ENCODE measurements around the gene SIN3A. TPM values are rescaled to one million over a fixed set of nuclear protein-coding genes. Genes with fewer than 3 reads are reported as not detected.

The SIN3A gene
- total RNA-seq, 1 experiment from 2014 or later: 91.4 TPM

- H3K27me3 Mint-ChIP-seq (ENCODE audit: unreplicated experiment): no peaks in the 10 kb centered on the region
- no peak overlapping the region for H3K27ac Mint-ChIP-seq (ENCODE audit: unreplicated experiment)
- H3K4me1 Mint-ChIP-seq (ENCODE audit: low read depth, unreplicated experiment): no peaks in the 10 kb centered on the region
- peaks cover 52% of the 10 kb centered on the region for H3K36me3 Mint-ChIP-seq (ENCODE audit: insufficient read depth, unreplicated experiment)
- DNase-seq: no peak
- no peaks in the 10 kb centered on the region for H3K9me3 Mint-ChIP-seq (ENCODE audit: low read depth, unreplicated experiment)
- no peak for TF ChIP-seq CTCF (IDR thresholded peaks at IDR 0.05; ENCODE audit: unreplicated experiment)
- intact Hi-C loops (cut with micrococcal nuclease; ENCODE audit: unreplicated experiment): no loop called here
- no TSS peak for BruUV-seq (replicated peaks)
- CTCF ChIA-PET: no interaction called here
- no peak overlapping the region for H3K4me3 Mint-ChIP-seq (ENCODE audit: low read depth, unreplicated experiment)
Measured at GRCh38 chr15:75437721-75438120, 13.8 kb downstream of the SIN3A start.

- intact Hi-C loops (cut with micrococcal nuclease; ENCODE audit: unreplicated experiment): no loop called here
- Mint-ChIP-seq H3K27ac (ENCODE audit: unreplicated experiment) (no peak overlapping the region), H3K36me3 (ENCODE audit: insufficient read depth, unreplicated experiment) (peaks cover 52% of the 10 kb centered on the region), H3K27me3 (ENCODE audit: unreplicated experiment) (no peaks in the 10 kb centered on the region), H3K4me1 (ENCODE audit: low read depth, unreplicated experiment) (no peaks in the 10 kb centered on the region), H3K4me3 (ENCODE audit: low read depth, unreplicated experiment) (no peak overlapping the region), H3K9me3 (ENCODE audit: low read depth, unreplicated experiment) (no peaks in the 10 kb centered on the region)
- CTCF ChIA-PET: no interaction called here
- no peak for TF ChIP-seq CTCF (IDR thresholded peaks at IDR 0.05; ENCODE audit: unreplicated experiment)
- BruUV-seq (replicated peaks): no TSS peak
- DNase-seq: no peak
Measured at GRCh38 chr15:75436881-75437280, 14.6 kb downstream of the SIN3A start.

DNA sequence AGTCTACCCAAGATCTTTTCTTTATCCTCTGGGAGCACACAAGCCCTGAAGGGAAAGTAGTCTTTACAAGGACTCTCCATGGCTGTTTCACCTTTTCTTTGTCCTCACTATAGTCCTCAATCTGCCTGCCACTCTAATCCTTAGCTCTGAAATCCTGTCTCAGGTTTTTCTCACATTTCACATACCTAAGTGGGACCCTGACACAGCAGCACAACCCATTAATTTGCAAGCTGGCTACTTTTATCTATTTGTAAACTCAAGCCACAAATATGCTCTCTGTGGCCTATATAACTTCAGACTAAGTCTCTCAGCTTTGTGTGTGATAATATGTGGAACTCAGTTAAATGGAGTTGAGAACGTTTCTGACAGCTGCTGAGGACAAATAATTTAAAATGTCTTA is 19.8 kb downstream of the SIN3A start:
- no peaks in the 10 kb centered on the region for H3K4me1 Mint-ChIP-seq (ENCODE audit: low read depth, unreplicated experiment)
- no peak overlapping the region for H3K27ac Mint-ChIP-seq (ENCODE audit: unreplicated experiment)
- no peaks in the 10 kb centered on the region for H3K9me3 Mint-ChIP-seq (ENCODE audit: low read depth, unreplicated experiment)
- no peaks in the 10 kb centered on the region for H3K27me3 Mint-ChIP-seq (ENCODE audit: unreplicated experiment)
- CTCF ChIA-PET: interaction anchor here (1.0 kb wide), 1 partner anchor 8 kb away, joined by 3 read pairs; no protein-coding TSS in a partner anchor
- H3K36me3 Mint-ChIP-seq (ENCODE audit: insufficient read depth, unreplicated experiment): peaks cover 57% of the 10 kb centered on the region
- no peak for TF ChIP-seq CTCF (IDR thresholded peaks at IDR 0.05; ENCODE audit: unreplicated experiment)
- intact Hi-C loops (cut with micrococcal nuclease; ENCODE audit: unreplicated experiment): no loop called here
- no peak overlapping the region for H3K4me3 Mint-ChIP-seq (ENCODE audit: low read depth, unreplicated experiment)
- no TSS peak for BruUV-seq (replicated peaks)
- no peak for DNase-seq

- DNase-seq: no peak
- CTCF ChIA-PET: interaction anchor here (1.0 kb wide), 1 partner anchor 8 kb away, joined by 3 read pairs; no protein-coding TSS in a partner anchor
- Mint-ChIP-seq H3K9me3 (ENCODE audit: low read depth, unreplicated experiment) (no peaks in the 10 kb centered on the region), H3K4me1 (ENCODE audit: low read depth, unreplicated experiment) (no peaks in the 10 kb centered on the region), H3K27ac (ENCODE audit: unreplicated experiment) (no peak overlapping the region), H3K27me3 (ENCODE audit: unreplicated experiment) (no peaks in the 10 kb centered on the region), H3K36me3 (ENCODE audit: insufficient read depth, unreplicated experiment) (peaks cover 53% of the 10 kb centered on the region), H3K4me3 (ENCODE audit: low read depth, unreplicated experiment) (no peak overlapping the region)
- BruUV-seq (replicated peaks): no TSS peak
- intact Hi-C loops (cut with micrococcal nuclease; ENCODE audit: unreplicated experiment): no loop called here
- TF ChIP-seq CTCF (IDR thresholded peaks at IDR 0.05; ENCODE audit: unreplicated experiment): no peak
Measured at GRCh38 chr15:75431270-75431669, 20.2 kb downstream of the SIN3A start.
